ENCODE data around the gene OR10A2. TPM values are rescaled to one million over a fixed set of nuclear protein-coding genes. Genes with fewer than 3 reads are reported as not detected.
"Not testable (repeated sequence)": the region's sequence is repeated elsewhere in the genome, so short reads cannot be mapped to it uniquely, and the experiment has no call there.

Gene OR10A2
- total RNA-seq, 2 experiments from 2014 or later = not detected

DNA sequence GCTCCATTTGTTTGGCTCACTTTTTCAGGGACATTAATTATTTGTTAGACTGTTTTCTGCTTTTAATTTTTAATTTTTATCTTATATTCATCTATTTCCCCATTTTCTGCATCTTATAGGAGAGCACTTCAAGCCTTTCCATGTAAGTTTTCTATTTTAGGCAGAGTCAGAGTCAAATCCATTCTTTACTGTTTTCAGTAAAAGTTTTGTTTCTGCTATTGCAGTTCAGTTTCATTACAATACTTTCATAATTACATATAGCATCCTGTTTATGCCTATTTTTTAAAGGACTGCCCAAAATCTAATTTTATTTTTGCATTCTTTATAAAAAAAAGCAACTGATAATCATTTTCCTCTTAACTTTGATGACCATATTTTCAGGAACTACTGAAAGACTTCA is 21.2 kb upstream of the OR10A2 start:
- TF ChIP-seq, protein P1, sequence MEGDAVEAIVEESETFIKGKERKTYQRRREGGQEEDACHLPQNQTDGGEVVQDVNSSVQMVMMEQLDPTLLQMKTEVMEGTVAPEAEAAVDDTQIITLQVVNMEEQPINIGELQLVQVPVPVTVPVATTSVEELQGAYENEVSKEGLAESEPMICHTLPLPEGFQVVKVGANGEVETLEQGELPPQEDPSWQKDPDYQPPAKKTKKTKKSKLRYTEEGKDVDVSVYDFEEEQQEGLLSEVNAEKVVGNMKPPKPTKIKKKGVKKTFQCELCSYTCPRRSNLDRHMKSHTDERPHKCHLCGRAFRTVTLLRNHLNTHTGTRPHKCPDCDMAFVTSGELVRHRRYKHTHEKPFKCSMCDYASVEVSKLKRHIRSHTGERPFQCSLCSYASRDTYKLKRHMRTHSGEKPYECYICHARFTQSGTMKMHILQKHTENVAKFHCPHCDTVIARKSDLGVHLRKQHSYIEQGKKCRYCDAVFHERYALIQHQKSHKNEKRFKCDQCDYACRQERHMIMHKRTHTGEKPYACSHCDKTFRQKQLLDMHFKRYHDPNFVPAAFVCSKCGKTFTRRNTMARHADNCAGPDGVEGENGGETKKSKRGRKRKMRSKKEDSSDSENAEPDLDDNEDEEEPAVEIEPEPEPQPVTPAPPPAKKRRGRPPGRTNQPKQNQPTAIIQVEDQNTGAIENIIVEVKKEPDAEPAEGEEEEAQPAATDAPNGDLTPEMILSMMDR (IDR thresholded peaks at IDR 0.05) = no peak
- Mint-ChIP-seq H3K4me1 (ENCODE audit: low read depth) (no peaks in the 10 kb centered on the region), H3K27ac (no peak overlapping the region), H3K27me3 (peaks cover 13% of the 10 kb centered on the region), H3K4me3 (no peak overlapping the region), H3K36me3 (ENCODE audit: low read depth) (no peaks in the 10 kb centered on the region), H3K9me3 (no peaks in the 10 kb centered on the region)
- POLR2A ChIA-PET = no interaction called here
- intact Hi-C loops (cut with micrococcal nuclease) = no loop called here
- DNase-seq (no peak), ATAC-seq (no peak)
- CTCF ChIA-PET = no interaction called here

DNA sequence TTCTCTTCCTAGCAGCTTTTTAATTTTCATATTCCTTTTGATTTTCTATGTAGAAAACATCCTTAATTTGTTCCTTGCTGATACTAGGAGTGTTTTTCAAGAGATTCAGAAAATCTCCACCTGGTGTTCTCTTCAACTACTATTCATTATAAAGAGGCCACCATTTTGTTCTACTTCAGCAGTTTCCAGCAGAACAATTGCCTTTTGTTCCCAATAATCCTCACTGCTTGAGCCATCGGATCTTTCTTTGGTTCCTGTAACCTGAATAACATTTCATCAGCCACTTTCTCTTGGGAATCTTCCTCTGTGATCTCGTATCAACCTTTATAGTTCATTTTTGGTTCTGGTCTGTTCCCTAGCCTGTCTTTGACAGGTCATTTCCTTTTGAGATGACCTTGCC is 19.2 kb upstream of the OR10A2 start:
- Mint-ChIP-seq H3K4me3 (no peak overlapping the region), H3K9me3 (no peaks in the 10 kb centered on the region)
- POLR2A ChIA-PET = no interaction called here

DNA sequence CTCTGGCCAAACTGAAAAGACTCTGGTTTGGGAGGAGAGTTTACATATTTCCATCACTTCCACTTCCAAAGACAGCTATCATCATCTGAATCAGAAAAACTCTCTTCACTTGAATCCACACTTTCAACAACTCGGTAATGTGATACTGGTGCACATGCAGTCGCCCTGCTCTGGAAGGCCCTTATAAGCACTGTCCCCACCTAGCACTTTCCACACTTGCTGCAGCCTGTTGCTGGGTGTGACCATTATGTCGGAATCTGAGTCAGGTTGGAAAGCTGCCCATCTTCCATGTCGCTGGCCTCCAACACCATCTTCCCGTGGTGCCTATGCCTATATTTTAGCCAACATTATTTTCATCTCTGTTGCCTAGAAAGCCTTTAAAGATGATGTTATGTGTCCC is 18.5 kb upstream of the OR10A2 start:
- Mint-ChIP-seq H3K27me3 (peaks cover 13% of the 10 kb centered on the region), H3K4me1 (ENCODE audit: low read depth) (no peaks in the 10 kb centered on the region), H3K36me3 (ENCODE audit: low read depth) (no peaks in the 10 kb centered on the region), H3K27ac (no peak overlapping the region), H3K4me3 (no peak overlapping the region), H3K9me3 (no peaks in the 10 kb centered on the region)
- no peak for ATAC-seq
- DNase-seq = no peak
- TF ChIP-seq, protein P1 (IDR thresholded peaks at IDR 0.05) = no peak
- CTCF ChIA-PET = interaction anchor here (1.5 kb wide), 1 partner anchor 106 kb away, joined by 3 read pairs; no protein-coding TSS in a partner anchor
- intact Hi-C loops (cut with micrococcal nuclease) = no loop called here
- POLR2A ChIA-PET = no interaction called here

More for the DNA sequence above, 19.2 kb upstream of the OR10A2 start:
- peaks cover 13% of the 10 kb centered on the region for H3K27me3 Mint-ChIP-seq
- no peak overlapping the region for H3K27ac Mint-ChIP-seq
- DNase-seq (no peak), ATAC-seq (no peak)
- CTCF ChIA-PET = interaction anchor here (1.5 to 1.8 kb wide), 2 partner anchors 31 to 106 kb away, joined by 3 to 6 read pairs; no protein-coding TSS in a partner anchor
- intact Hi-C loops (cut with micrococcal nuclease) = no loop called here
- TF ChIP-seq, protein P1 (IDR thresholded peaks at IDR 0.05) = no peak
- H3K36me3 Mint-ChIP-seq (ENCODE audit: low read depth) = no peaks in the 10 kb centered on the region
- H3K4me1 Mint-ChIP-seq (ENCODE audit: low read depth) = no peaks in the 10 kb centered on the region

DNA sequence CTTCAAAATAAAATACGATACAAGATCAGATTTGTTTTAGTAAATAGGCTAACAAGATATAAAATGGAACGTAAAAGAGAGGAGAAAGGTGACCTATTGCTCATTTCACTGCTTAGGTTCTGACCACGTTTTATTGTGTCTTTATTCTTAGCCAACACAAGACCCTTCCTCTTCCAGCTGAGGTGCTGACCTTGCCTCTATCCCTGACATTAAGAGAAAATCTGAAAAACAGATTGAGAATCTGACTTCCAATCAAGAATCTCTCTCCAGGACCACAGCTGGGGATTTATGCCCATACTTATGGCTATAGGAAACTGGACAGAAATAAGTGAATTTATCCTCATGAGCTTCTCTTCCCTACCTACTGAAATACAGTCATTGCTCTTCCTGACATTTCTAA is 17.5 kb upstream of the OR10A2 start, which contains the start of gene OR10A5:
Gene OR10A5, plus strand, starts transcription at position 301 of the 400 bp plus-strand sequence. Its CDS starts 0 bp downstream, at position 301.
- ChIA-PET CTCF (no interaction called here), POLR2A (no interaction called here)
- intact Hi-C loops (cut with micrococcal nuclease) = no loop called here
- H3K9me3 Mint-ChIP-seq = peaks cover under 1% of the 10 kb centered on the region
- H3K36me3 Mint-ChIP-seq (ENCODE audit: low read depth) = no peaks in the 10 kb centered on the region
- ATAC-seq (no peak), DNase-seq (no peak)
- no peak within 1 kb of the TSS for H3K4me3 Mint-ChIP-seq
- H3K27ac Mint-ChIP-seq = no peak within 1 kb of the TSS
- H3K4me1 Mint-ChIP-seq (ENCODE audit: low read depth) = no peaks in the 10 kb centered on the region
- peaks cover 11% of the 10 kb centered on the region for H3K27me3 Mint-ChIP-seq
- TF ChIP-seq, protein P1 (IDR thresholded peaks at IDR 0.05) = no peak

DNA sequence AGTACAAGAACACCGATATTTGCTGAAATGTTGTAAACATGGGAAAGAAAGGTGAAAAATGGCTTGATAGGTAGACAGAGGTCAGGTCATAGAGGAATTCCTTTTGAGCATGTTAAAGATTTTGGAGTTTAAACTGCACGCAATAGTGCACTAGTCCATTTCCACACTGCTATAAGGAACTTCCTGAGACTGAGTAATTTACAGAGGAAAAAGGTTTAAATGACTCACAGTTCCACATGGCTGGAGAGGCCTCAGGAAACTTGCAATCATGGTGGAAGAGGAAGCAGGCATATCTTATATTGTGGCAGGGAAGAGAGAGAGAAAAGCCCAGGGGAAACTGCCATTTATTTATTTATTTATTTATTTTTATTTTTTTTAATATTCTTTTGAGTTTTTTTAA is 12.3 kb upstream of the OR10A2 start:
- intact Hi-C loops (cut with micrococcal nuclease) = no loop called here
- H3K4me1 Mint-ChIP-seq (ENCODE audit: low read depth) = no peaks in the 10 kb centered on the region

DNA sequence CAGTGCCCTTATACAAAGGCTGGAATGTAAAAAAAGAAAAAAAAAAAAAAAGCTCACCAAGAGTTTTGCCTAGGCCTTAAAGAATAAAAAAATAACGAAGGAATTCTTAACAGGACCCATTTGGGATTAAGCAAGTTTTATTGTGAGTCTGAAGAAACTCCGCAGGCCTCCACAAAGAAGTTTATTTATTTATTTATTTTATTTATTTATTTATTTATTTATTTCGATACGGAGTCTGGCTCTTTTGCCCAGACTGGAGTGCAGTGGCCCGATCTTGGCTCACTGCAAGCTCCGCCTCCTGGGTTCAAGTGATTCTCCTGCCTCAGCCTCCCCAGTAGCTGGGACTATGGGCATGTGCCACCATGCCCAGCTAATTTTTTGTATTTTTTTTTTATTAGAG is 8.1 kb upstream of the OR10A2 start:
- POLR2A ChIA-PET; H3K4me1 Mint-ChIP-seq (ENCODE audit: low read depth); H3K27ac Mint-ChIP-seq; ATAC-seq; H3K27me3 Mint-ChIP-seq; DNase-seq; intact Hi-C loops (cut with micrococcal nuclease); H3K36me3 Mint-ChIP-seq (ENCODE audit: low read depth); H3K4me3 Mint-ChIP-seq: not testable (repeated sequence)
- H3K9me3 Mint-ChIP-seq = peaks cover 18% of the 10 kb centered on the region
- CTCF ChIA-PET = interaction anchor here (1.5 kb wide), 1 partner anchor 16 kb away, joined by 3 read pairs; no protein-coding TSS in a partner anchor

More for the DNA sequence above, 12.3 kb upstream of the OR10A2 start:
- H3K4me3 Mint-ChIP-seq = no peak overlapping the region
- H3K36me3 Mint-ChIP-seq (ENCODE audit: low read depth) = no peaks in the 10 kb centered on the region
- peaks cover 3% of the 10 kb centered on the region for H3K27me3 Mint-ChIP-seq
- ChIA-PET POLR2A (no interaction called here), CTCF (interaction anchor here (1.1 kb wide), 1 partner anchor 11 kb away, joined by 3 read pairs; no protein-coding TSS in a partner anchor)
- no peak for DNase-seq
- H3K9me3 Mint-ChIP-seq = peaks cover 16% of the 10 kb centered on the region
- H3K27ac Mint-ChIP-seq = no peak overlapping the region
- TF ChIP-seq, protein P1 (IDR thresholded peaks at IDR 0.05) = no peak
- ATAC-seq = no peak

Data from activated CD8-positive, alpha-beta T cell treated with anti-CD3 and anti-CD28 coated beads for 36 hours (primary cell).